ENCODE measurements around the gene FAM3D.

Gene FAM3D

GRCh38 chr3:58623961-58624360, 42.6 kb downstream of the FAM3D start:
- POLR2A ChIA-PET = no interaction called here
- H3K36me3 ChIP-seq (ENCODE audit: control insufficient read depth in 4 of 4, insufficient read depth in 4 of 4, low read length in 3 of 4) = no peaks in the 10 kb centered on the region
- no peak for DNase-seq
- no peaks in the 10 kb centered on the region for H3K27me3 ChIP-seq (replicated peaks in 2 of 5; ENCODE audit: control insufficient read depth in 4 of 5, insufficient read depth in 5 of 5, low read length in 4 of 5)
- H3K9me3 ChIP-seq (ENCODE audit: control extremely low read depth in 1 of 5, control insufficient read depth in 4 of 5, insufficient read depth in 2 of 5, low read depth in 1 of 5, low read length in 4 of 5) = no peaks in the 10 kb centered on the region
- no peak overlapping the region for H3K4me3 ChIP-seq (ENCODE audit: control insufficient read depth in 1 of 7, extremely low read depth in 1 of 7, insufficient read depth in 4 of 7, low read depth in 2 of 7, low read length in 6 of 7)
- CTCF ChIA-PET = interaction anchor here (1.5 to 20.3 kb wide), 2 partner anchors 12 to 52 kb away, joined by 3 to 239 read pairs; partner anchors contain the start of gene FAM107A
- H3K27ac ChIP-seq (ENCODE audit: insufficient read depth in 1 of 2, low read depth in 1 of 2, low read length in 2 of 2, poor library complexity in 1 of 2, severe bottlenecking in 2 of 2) = no peak overlapping the region
- WGBS (ENCODE audit: insufficient coverage) = 93% methylated on average over 5 of the region's 5 CpGs
- no peaks in the 10 kb centered on the region for H3K4me1 ChIP-seq (ENCODE audit: control extremely low read depth in 1 of 4, control insufficient read depth in 4 of 4, insufficient read depth in 4 of 4, low read length in 3 of 4)

DNA sequence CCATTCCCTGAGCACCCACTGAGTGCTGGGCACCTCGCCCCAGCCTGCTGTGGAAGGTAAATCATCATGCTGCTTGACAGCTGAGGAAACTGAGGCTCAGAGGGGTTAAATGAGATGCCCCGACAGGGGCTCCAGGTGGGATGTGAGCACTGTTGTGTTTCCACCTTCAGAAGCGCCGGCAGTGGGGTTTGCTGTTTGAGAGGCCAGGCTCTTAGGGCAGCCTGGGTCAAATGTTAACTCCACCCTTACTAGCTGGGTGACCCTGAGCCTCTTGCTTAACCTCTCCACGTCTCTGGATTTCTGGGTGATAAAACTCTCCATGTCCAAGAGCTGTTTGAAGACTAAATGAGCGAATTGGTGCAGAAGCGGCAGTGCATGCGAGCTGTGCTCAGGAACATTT, 43.1 kb downstream of the FAM3D start:
- Histone ChIP-seq H3K27me3 (replicated peaks in 2 of 5; ENCODE audit: control insufficient read depth in 4 of 5, insufficient read depth in 5 of 5, low read length in 4 of 5) (no peaks in the 10 kb centered on the region), H3K27ac (ENCODE audit: insufficient read depth in 1 of 2, low read depth in 1 of 2, low read length in 2 of 2, poor library complexity in 1 of 2, severe bottlenecking in 2 of 2) (no peak overlapping the region), H3K4me1 (ENCODE audit: control extremely low read depth in 1 of 4, control insufficient read depth in 4 of 4, insufficient read depth in 4 of 4, low read length in 3 of 4) (no peaks in the 10 kb centered on the region), H3K36me3 (ENCODE audit: control insufficient read depth in 4 of 4, insufficient read depth in 4 of 4, low read length in 3 of 4) (no peaks in the 10 kb centered on the region), H3K9me3 (ENCODE audit: control extremely low read depth in 1 of 5, control insufficient read depth in 4 of 5, insufficient read depth in 2 of 5, low read depth in 1 of 5, low read length in 4 of 5) (no peaks in the 10 kb centered on the region), H3K4me3 (ENCODE audit: control insufficient read depth in 1 of 7, extremely low read depth in 1 of 7, insufficient read depth in 4 of 7, low read depth in 2 of 7, low read length in 6 of 7) (no peak overlapping the region)
- no peak for DNase-seq
- POLR2A ChIA-PET = no interaction called here
- CTCF ChIA-PET = interaction anchor here (1.5 to 20.3 kb wide), 2 partner anchors 13 to 52 kb away, joined by 3 to 239 read pairs; partner anchors contain the start of gene FAM107A
- WGBS (ENCODE audit: insufficient coverage) = 100% methylated on average over 6 of the region's 8 CpGs

DNA sequence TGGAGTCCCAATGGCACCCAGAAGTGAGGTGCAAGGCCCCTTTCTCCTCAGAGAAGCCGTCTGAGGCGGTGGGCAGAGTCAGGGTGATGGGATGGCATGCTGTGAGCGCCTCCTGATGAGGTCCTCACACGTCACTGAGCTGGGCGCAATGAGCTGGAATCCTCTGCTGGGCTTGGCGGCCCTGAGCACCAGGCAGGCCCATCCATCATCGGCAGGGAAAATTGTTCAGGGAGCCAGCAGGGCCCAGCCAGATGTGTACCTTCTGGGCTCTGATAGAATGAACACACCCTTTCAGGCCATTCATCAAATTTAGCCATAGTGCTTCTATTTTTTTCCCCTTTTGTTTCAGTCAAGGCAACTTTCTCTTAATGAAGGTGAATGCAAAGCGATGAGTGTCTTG, 43.7 kb downstream of the FAM3D start:
- no peaks in the 10 kb centered on the region for H3K4me1 ChIP-seq (ENCODE audit: control extremely low read depth in 1 of 4, control insufficient read depth in 4 of 4, insufficient read depth in 4 of 4, low read length in 3 of 4)
- WGBS (ENCODE audit: insufficient coverage) = 100% methylated on average over 5 of the region's 8 CpGs
- no peaks in the 10 kb centered on the region for H3K27me3 ChIP-seq (replicated peaks in 2 of 5; ENCODE audit: control insufficient read depth in 4 of 5, insufficient read depth in 5 of 5, low read length in 4 of 5)
- no peaks in the 10 kb centered on the region for H3K36me3 ChIP-seq (ENCODE audit: control insufficient read depth in 4 of 4, insufficient read depth in 4 of 4, low read length in 3 of 4)
- POLR2A ChIA-PET = no interaction called here
- no peak overlapping the region for H3K4me3 ChIP-seq (ENCODE audit: control insufficient read depth in 1 of 7, extremely low read depth in 1 of 7, insufficient read depth in 4 of 7, low read depth in 2 of 7, low read length in 6 of 7)
- CTCF ChIA-PET = interaction anchor here (1.4 to 20.3 kb wide), 3 partner anchors 13 to 51 kb away, joined by 3 to 239 read pairs (median 3); partner anchors contain the start of gene FAM107A
- no peak overlapping the region for H3K27ac ChIP-seq (ENCODE audit: insufficient read depth in 1 of 2, low read depth in 1 of 2, low read length in 2 of 2, poor library complexity in 1 of 2, severe bottlenecking in 2 of 2)
- no peaks in the 10 kb centered on the region for H3K9me3 ChIP-seq (ENCODE audit: control extremely low read depth in 1 of 5, control insufficient read depth in 4 of 5, insufficient read depth in 2 of 5, low read depth in 1 of 5, low read length in 4 of 5)
- no peak for DNase-seq

DNA sequence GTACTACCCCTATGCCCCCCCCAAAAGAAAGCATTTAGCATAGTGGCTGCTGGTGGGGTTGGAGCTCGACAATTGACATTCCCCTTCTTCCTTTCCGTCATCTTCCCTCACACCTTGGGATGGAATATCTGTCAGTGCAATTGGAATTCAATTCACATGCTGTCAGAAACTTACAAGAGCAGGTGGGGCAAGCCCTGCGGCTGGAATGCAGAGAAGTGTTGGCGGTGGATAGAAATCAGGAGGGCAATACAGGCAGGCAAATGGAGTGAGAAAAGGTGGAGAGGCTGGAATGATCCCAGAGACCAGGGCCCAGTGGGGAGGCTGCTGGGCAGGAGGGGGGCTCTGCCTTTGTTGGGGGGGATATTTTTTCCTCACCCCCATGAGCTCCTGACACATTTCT, 44.1 kb downstream of the FAM3D start:
- no peak for DNase-seq
- Histone ChIP-seq H3K27ac (ENCODE audit: insufficient read depth in 1 of 2, low read depth in 1 of 2, low read length in 2 of 2, poor library complexity in 1 of 2, severe bottlenecking in 2 of 2) (no peak overlapping the region), H3K4me1 (ENCODE audit: control extremely low read depth in 1 of 4, control insufficient read depth in 4 of 4, insufficient read depth in 4 of 4, low read length in 3 of 4) (no peaks in the 10 kb centered on the region), H3K36me3 (ENCODE audit: control insufficient read depth in 4 of 4, insufficient read depth in 4 of 4, low read length in 3 of 4) (no peaks in the 10 kb centered on the region), H3K9me3 (ENCODE audit: control extremely low read depth in 1 of 5, control insufficient read depth in 4 of 5, insufficient read depth in 2 of 5, low read depth in 1 of 5, low read length in 4 of 5) (no peaks in the 10 kb centered on the region), H3K27me3 (replicated peaks in 2 of 5; ENCODE audit: control insufficient read depth in 4 of 5, insufficient read depth in 5 of 5, low read length in 4 of 5) (no peaks in the 10 kb centered on the region), H3K4me3 (ENCODE audit: control insufficient read depth in 1 of 7, extremely low read depth in 1 of 7, insufficient read depth in 4 of 7, low read depth in 2 of 7, low read length in 6 of 7) (no peak overlapping the region)
- CTCF ChIA-PET = interaction anchor here (1.4 to 20.3 kb wide), 3 partner anchors 11 to 51 kb away, joined by 3 to 239 read pairs (median 3); partner anchors contain the start of gene FAM107A
- WGBS (ENCODE audit: insufficient coverage) = 100% methylated on average over 3 of the region's 4 CpGs
- POLR2A ChIA-PET = no interaction called here

- no peak for DNase-seq
- no peaks in the 10 kb centered on the region for H3K27me3 ChIP-seq (replicated peaks in 2 of 5; ENCODE audit: control insufficient read depth in 4 of 5, insufficient read depth in 5 of 5, low read length in 4 of 5)
- CTCF ChIA-PET = interaction anchor here (1.0 to 20.3 kb wide), 4 partner anchors 12 to 50 kb away, joined by 3 to 239 read pairs (median 3); partner anchors contain the start of gene FAM107A
- no peak overlapping the region for H3K27ac ChIP-seq (ENCODE audit: insufficient read depth in 1 of 2, low read depth in 1 of 2, low read length in 2 of 2, poor library complexity in 1 of 2, severe bottlenecking in 2 of 2)
- no peaks in the 10 kb centered on the region for H3K9me3 ChIP-seq (ENCODE audit: control extremely low read depth in 1 of 5, control insufficient read depth in 4 of 5, insufficient read depth in 2 of 5, low read depth in 1 of 5, low read length in 4 of 5)
- no peaks in the 10 kb centered on the region for H3K4me1 ChIP-seq (ENCODE audit: control extremely low read depth in 1 of 4, control insufficient read depth in 4 of 4, insufficient read depth in 4 of 4, low read length in 3 of 4)
- no peaks in the 10 kb centered on the region for H3K36me3 ChIP-seq (ENCODE audit: control insufficient read depth in 4 of 4, insufficient read depth in 4 of 4, low read length in 3 of 4)
- H3K4me3 ChIP-seq (ENCODE audit: control insufficient read depth in 1 of 7, extremely low read depth in 1 of 7, insufficient read depth in 4 of 7, low read depth in 2 of 7, low read length in 6 of 7) = no peak overlapping the region
- POLR2A ChIA-PET = no interaction called here
- 97% methylated on average over 6 of the region's 6 CpGs for WGBS (ENCODE audit: insufficient coverage)
Observed at GRCh38 chr3:58621086-58621830, 45.3 kb downstream of the FAM3D start.

GRCh38 chr3:58620421-58620820, 46.2 kb downstream of the FAM3D start:
- Histone ChIP-seq H3K36me3 (ENCODE audit: control insufficient read depth in 4 of 4, insufficient read depth in 4 of 4, low read length in 3 of 4) (no peaks in the 10 kb centered on the region), H3K4me1 (ENCODE audit: control extremely low read depth in 1 of 4, control insufficient read depth in 4 of 4, insufficient read depth in 4 of 4, low read length in 3 of 4) (no peaks in the 10 kb centered on the region), H3K27me3 (replicated peaks in 2 of 5; ENCODE audit: control insufficient read depth in 4 of 5, insufficient read depth in 5 of 5, low read length in 4 of 5) (no peaks in the 10 kb centered on the region), H3K9me3 (ENCODE audit: control extremely low read depth in 1 of 5, control insufficient read depth in 4 of 5, insufficient read depth in 2 of 5, low read depth in 1 of 5, low read length in 4 of 5) (no peaks in the 10 kb centered on the region), H3K27ac (ENCODE audit: insufficient read depth in 1 of 2, low read depth in 1 of 2, low read length in 2 of 2, poor library complexity in 1 of 2, severe bottlenecking in 2 of 2) (no peak overlapping the region), H3K4me3 (ENCODE audit: control insufficient read depth in 1 of 7, extremely low read depth in 1 of 7, insufficient read depth in 4 of 7, low read depth in 2 of 7, low read length in 6 of 7) (no peak overlapping the region)
- POLR2A ChIA-PET = no interaction called here
- WGBS (ENCODE audit: insufficient coverage) = 94% methylated on average over 6 of the region's 8 CpGs
- no peak for DNase-seq
- CTCF ChIA-PET = no interaction called here

- no peak overlapping the region for H3K4me3 ChIP-seq (ENCODE audit: control insufficient read depth in 1 of 7, extremely low read depth in 1 of 7, insufficient read depth in 4 of 7, low read depth in 2 of 7, low read length in 6 of 7)
- WGBS (ENCODE audit: insufficient coverage) = 95% methylated on average over 2 of the region's 8 CpGs
- H3K27me3 ChIP-seq (replicated peaks in 2 of 5; ENCODE audit: control insufficient read depth in 4 of 5, insufficient read depth in 5 of 5, low read length in 4 of 5) = no peaks in the 10 kb centered on the region
- H3K9me3 ChIP-seq (ENCODE audit: control extremely low read depth in 1 of 5, control insufficient read depth in 4 of 5, insufficient read depth in 2 of 5, low read depth in 1 of 5, low read length in 4 of 5) = no peaks in the 10 kb centered on the region
- H3K4me1 ChIP-seq (ENCODE audit: control extremely low read depth in 1 of 4, control insufficient read depth in 4 of 4, insufficient read depth in 4 of 4, low read length in 3 of 4) = no peaks in the 10 kb centered on the region
- no peak overlapping the region for H3K27ac ChIP-seq (ENCODE audit: insufficient read depth in 1 of 2, low read depth in 1 of 2, low read length in 2 of 2, poor library complexity in 1 of 2, severe bottlenecking in 2 of 2)
- POLR2A ChIA-PET = no interaction called here
- no peak for DNase-seq
- CTCF ChIA-PET = interaction anchor here (1.2 to 1.4 kb wide), 4 partner anchors 9 to 13 kb away, joined by 3 to 8 read pairs (median 4); no protein-coding TSS in a partner anchor
- no peaks in the 10 kb centered on the region for H3K36me3 ChIP-seq (ENCODE audit: control insufficient read depth in 4 of 4, insufficient read depth in 4 of 4, low read length in 3 of 4)
Observed at GRCh38 chr3:58617338-58617761, 49.2 kb downstream of the FAM3D start.
